Forelimb muscle (tissue), 1 donor: ENCODE results near the gene DPP6. TPM values are rescaled to one million over a fixed set of nuclear protein-coding genes. Genes with fewer than 3 reads are reported as not detected.
"Not testable (repeated sequence)": the region's sequence is repeated elsewhere in the genome, so short reads cannot be mapped to it uniquely, and the experiment has no call there.

Experiments used
- DNase-seq: peaks from one replicate; pipeline ENCODE4 v3.0.0-alpha.2; 2013; ENCODE audit warnings: low read depth
- polyA plus RNA-seq: library from polyadenylated mRNA; unstranded; fragments of 120-200 nt; gene quantifications from one replicate; pipeline ENCODE4 v1.2.1, GENCODE V29; 2013; ENCODE audit not compliant: insufficient read length

The DPP6 gene
- polyA plus RNA-seq, 1 donor, result 3.2 TPM

DNA sequence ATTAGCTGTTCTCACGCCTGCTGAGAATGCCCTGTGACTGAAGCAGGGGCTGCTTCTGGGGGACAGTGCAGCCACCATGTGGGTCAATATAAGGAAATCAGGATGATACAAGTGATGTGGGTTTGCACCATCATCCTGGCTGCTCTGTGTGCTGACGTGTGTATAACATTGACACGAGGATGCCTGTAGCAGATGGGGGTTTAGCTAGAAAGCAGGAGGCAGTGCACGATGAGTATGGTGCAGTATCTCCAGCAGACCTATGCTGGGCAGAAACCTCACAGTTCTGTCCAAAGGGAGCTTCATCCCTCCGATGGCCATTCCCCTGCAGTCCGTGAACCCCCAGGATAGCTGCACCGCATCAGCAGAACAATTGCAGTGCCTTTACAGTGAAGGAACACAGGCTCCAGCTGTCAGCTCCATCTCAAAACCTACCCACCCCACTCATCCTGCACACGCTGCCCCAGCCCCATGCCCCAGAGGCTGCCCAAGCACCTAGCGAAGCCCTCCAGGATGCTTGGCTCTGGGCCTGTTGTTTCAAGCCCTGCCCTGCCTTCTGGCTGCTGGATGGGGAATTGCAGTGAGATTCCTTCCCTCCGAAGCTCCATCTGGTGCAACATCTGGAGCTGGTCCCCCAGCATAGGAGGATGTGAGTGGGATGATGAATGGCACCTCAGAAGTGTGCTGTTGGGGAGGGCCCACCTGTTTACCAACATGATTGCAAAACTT is 96.8 kb downstream of the DPP6 start:
- not testable (repeated sequence) for DNase-seq

DNA sequence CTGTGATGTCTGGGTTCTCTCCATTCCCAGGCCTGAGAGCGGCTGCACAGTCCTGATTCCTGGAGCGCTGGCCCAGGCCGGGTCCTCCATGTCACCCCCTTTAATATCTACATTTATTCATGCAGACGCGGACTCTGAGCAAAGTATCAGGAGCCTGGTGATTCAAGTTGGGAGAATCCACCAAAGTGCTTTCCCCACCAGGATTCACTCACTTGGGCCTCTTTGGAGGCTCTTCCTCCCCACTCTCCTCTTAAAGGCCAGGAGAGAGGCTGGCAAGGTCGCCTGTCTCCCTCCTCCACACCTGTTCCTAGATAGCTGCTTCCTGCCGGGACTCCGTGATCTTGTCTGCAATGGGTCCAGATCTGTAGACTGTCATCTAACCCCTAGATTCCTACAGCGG is 98.5 kb downstream of the DPP6 start:
- not testable (repeated sequence) for DNase-seq

DNA sequence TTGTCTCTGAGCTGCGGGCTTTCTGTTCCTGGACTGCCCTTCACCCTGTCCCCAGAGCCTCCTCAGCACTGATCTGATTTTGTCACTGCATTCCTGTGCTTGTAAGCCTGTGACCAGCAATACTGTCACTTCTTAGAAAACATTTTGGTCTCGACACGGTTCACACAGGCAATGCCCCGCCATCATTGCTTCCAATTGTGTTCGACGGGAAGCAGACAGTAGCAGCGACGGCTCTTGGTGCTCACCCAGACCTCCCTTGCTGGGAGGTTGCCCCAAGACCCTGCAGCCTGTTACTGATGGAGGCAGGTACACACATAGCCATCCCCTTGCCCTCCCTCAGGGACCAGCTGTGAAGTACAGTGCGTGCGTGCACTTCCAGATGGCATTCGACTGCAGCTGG is 99.1 kb downstream of the DPP6 start:
- DNase-seq, result not testable (repeated sequence)

DNA sequence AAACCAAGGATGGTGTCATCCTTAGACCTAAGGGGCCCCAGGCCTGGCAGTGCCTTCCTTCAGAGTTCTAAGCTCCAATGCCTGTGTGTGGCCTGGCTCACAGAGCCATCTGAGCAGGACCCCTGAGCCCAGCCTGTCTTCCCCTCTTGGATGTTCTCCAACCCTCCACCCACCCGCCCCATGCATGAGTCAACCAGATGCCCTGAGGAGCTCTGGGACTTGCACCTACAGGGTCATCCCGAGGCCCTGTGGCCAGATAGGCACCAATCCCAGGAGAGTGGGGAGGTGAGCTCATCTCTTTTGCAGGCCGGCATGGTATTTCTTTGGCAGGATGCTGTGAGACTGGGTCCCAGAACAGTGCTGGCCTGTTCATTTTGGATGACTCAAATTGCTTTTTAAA is 103.7 kb downstream of the DPP6 start:
- not testable (repeated sequence) for DNase-seq

DNA sequence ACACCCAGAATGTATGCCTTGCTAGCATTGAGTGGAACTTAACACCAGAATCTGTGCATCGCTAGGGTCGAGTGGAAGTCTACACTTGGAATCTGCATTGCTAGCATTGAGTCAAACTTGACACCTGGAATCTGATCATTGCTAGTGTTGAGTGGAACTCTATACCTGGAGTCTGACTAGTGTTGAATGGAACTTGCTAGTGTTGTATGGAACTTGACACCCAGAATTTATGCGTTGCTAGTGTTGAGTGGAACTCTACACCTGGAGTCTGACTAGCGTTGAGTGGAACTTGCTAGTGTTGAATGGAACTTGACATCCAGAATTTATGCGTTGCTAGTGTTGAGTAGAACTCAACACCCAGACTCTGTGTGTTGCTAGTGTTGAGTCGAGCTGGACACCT is 110.7 kb downstream of the DPP6 start:
- not testable (repeated sequence) for DNase-seq

DNA sequence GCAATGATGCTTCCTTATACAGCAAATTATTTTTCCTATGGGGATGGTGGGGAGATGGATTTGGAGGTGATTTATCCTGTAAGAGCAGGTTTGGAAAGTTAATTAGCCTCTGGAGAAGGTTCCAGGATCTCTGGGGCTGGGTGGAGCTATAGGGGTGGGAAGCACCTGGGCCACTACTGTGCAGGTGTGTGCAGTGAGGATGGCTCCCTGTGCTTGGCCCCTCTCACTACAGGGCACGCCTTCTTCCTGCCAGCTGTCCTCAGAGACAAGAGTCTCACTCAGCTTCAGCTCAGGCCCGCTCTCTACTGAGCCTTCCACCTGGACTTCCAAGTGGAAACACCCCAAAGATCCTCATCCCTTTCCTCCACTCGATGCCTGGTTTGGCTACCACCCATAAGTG is 111.4 kb downstream of the DPP6 start:
- not testable (repeated sequence) for DNase-seq

DNA sequence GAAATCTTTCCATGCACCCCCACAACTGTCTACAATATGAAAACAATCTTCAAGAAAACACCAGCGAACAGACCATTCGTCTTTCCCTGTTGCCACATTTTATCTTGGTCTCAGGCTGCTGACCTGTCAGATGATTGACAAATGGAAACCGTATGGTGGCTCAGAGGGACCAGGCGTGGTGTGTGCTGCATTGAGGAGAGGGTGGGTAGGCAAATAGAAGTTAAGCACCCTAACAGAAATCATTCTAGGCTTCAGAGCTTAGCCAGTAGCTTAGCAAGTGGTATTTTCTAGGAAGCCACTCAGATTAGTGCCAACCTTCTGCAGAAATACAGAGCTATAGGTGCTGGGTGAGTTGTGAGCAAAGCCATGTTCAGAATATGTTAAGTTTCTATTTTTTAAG is 114.9 kb downstream of the DPP6 start:
- no peak for DNase-seq

DNA sequence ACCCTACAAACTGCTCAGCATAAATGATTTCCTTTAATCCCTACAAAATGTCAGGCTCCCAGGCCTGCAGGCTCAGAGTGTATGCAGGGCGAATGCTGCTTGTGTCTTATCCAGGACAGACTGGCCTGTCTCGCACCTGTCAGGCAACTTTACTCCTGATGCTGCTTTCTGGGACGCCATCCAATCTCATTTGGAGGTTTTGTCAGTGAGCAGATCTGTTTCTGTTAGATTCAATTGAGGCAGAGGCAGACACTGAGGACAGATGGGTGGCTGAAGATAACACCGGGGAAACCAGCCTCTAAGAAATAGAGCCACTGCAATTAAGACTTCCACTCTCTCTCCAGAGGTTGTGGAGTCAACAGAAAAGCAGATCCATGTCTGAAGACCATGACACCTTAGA is 115.6 kb downstream of the DPP6 start:
- DNase-seq, result no peak

DNA sequence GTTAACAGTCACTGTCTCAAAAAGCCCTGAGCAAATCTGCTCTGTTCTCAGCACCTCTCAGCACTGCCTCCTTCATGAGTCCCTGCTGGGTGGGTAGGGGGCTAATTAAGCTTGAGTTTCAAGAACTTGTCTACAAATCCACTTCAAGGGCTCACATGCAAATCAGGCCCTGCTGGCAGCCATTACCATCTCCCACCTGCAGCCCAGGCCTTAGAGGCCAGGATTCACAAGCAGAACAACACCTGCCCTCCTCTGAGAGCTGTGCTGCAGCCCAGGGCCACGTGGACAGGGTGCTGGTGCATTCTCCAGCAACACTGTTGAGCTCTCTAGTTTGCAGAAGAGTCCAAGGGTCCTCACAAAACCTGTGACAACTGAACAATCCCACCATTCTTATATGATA is 119.2 kb downstream of the DPP6 start:
- no peak for DNase-seq

DNA sequence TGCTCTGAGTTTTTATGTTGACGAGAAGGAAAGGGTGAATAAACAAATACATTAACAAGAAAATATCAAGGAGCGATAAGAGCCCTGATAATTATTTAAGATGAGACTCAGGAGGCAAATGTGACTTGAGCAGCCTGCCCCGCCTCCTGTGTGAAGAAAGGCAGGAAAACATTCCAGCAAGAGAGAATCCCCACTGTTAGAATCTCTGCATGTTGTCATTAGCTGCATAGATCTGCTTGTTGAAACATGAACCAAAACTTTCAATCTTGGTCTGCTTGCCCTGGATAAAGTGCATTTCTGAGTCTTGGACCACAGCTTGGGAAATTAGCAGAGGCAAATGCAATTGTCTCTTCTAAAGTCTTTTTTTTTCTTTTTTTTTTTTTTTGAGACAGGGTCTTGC is 120.0 kb downstream of the DPP6 start:
- DNase-seq, result no peak

DNA sequence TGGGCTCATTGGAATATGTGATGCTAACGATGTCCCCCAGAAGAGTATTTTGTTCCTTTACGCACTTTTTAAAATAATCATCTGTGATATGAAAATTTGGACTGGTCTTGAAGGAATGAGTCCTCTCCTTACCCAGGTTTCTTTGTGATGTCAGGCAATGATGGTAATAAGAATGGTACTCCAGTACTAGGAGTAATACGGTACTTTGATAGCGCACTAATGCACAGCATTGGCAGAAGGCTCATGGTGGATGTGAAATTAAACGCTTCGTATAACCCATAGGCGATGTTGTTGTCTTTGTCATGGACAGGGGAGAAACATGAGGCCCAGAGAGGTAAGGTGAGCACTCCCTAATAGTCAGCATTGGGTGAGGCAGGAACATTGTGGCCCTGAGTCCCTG is 125.4 kb downstream of the DPP6 start:
- DNase-seq, result no peak

DNA sequence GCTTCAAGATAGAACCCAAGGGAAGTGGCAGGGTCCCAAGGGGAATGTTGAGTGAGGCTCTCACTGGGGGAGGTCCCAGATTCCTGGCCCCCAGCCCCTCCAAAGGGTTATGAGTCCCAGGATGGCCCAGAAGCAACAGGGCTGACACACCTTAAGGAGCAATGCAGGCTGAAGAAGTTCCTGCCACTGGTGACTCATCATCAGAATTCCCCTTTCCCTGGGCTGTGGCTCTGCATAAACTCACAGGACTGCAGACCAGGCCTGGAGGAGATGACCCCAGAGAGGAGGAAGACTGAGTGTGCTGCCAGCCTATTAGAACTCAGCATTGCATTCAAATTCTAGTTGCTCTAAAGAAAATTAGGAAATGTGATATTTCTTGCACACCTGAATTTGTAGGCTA is 126.7 kb downstream of the DPP6 start:
- no peak for DNase-seq

DNA sequence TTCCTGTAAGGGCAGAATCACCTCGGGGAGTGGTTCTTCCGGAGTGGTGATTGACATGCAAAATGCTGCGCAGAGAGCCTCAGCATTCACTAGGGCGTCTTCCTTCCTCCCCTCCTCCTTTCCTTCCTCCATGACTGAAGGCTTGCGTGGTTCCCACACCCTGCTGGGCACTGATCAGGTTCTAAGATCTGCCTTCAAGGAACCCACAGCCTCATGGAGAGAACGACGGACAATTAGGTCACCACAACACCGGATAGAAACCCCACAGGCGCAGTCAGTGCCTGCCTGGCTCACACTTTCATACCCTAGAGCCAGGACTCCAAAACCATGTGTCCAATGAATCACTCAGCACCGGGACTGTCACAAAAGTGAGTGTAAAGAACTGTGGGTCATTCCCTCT is 131.3 kb downstream of the DPP6 start:
- no peak for DNase-seq

DNA sequence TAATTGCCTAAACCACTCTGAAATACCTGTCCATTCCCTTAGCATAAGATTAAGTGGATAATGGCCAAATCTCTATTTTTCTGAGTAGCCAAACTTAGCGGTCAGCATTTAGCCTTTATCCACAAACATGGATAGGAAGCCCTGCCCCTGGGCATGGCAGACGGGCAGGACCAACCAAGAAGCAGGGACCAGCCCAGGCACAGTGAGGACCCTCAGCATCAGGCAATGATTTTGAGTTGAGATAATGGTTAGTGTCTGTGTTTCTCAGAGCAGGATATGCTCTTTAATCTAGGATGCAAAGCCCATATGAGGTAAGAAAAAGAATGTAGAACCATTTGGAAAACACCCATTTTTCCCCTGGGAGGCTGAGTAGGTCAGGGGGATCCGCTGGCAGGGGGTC is 131.7 kb downstream of the DPP6 start:
- no peak for DNase-seq

DNA sequence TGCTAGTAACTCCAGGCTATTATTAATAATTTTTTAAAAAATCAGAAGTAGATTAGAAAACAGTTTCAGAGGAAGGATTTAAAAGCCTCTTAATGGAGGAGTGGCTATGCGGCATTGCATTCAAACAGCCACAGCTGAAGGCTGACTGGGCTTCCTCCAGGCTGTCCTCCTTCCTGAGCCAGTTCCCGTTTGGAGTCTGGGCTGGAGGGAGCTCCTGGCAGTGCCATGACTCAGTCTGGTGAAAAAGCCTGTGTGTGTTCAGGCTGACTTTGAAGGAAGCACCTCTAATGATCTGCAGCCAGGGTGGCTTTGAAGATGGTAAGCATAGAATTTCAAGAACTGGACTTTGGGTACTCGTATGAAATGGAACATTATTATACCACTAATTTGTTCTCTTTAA is 134.6 kb downstream of the DPP6 start:
- DNase-seq, result no peak

DNA sequence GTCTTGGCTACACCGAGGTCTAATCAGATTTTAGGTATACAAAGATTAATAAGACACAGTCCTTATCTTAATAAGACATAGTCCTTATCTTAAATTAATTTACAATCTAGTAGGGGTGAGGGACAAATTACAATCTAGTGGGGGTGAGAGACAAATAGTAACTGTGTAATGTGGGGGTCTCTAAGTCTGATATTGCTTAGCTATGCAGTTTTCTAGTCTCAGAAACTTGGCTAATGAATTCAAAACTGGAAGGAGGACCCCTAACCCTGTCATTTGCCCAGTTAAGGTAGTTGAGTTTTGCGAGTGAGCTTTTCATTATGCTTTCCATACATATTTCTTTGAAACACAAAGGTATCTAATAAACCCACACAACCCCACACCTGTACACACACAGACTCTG is 136.1 kb downstream of the DPP6 start:
- DNase-seq, result no peak

DNA sequence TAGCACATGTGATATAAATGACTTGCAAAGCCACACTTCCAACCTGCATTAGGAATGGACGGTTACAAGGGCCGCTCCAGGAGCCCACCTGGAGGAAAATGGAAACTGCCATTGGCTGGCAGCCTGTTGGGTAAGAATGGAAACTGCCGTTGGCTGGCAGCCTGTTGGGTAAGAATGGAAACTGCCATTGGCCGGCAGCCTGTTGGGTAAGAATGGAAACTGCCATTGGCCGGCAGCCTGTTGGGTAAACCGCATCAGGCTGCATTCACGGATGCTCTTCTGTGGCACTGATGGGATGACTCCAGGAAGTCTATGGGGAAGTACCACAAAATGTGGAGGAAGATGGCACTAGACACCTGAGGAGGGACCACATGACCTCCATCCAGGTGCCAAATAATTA is 143.1 kb downstream of the DPP6 start:
- no peak for DNase-seq

DNA sequence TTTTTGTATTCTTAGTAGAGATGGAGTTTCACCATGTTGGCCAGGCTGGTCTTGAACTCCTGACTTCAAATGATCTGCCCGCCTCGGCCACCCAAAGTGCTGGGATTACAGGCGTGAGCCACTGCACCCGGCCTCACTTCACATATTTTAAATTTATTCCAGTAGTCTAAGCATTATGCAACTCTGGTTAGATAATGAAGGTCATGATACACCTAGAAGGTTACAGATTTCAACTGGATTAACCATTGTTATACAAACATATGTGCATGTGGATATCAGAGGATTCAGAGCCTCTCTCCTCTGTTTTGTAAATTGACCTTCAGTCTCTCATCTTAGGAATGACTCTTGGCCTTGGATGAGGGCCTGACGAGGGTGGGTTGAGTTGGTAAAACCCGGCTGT is 146.3 kb downstream of the DPP6 start:
- no peak for DNase-seq

DNA sequence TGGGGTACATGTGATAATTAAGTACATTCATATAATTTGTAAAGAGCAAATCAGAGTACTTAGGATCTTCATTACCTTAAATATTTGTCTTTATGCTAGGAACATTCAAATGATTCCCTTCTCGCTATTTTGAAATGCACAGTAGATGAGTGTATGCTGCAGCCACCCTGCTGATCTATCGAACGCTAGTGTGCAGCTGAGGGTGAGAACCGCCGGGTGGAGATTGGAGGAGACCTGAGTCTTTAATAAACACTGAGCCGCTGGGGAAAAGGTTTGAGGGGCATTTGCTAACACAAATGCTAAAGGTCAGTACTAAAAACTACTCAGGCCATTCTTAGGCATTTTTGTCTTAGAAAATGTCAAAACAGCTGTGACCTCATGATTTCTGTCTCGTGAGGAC is 148.0 kb downstream of the DPP6 start:
- DNase-seq, result no peak

DNA sequence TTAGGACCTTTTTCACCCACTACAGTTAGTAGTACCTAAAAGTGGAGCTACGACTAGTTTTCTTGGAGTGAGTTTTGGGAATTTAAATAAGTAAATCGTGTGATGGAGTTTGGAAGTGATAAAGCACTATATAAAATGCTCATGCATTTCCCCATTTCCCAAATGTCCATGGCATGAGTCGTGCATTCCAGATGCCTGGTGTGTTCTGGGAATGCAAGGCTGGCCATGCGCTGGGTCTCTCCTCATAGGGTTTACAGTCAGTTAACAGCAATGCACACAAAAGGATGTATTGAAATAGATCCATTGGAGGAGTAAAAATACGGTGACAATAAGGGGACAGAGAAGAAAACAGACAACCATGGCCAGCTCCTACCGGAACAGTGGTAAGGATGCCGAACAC is 149.8 kb downstream of the DPP6 start:
- no peak for DNase-seq

DNA sequence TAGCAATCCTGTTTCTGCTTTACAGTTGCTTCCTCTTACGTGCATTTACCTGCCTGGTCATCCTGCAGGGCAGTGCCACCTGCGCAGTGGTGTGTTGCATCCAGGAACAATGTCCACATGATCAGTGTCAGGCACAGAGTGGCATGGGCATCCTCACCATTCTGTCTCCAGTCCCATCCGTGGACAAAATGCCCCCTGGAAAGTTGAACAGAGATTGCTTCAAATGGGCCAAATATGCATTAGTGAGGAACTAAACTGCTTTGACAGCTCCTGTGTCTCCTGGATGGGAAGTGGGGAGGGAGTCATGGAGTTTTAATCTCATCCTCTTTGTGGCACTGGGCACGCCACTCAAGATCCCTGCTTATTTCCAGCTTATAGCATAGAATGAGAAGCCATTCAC is 151.8 kb downstream of the DPP6 start:
- DNase-seq, result no peak

DNA sequence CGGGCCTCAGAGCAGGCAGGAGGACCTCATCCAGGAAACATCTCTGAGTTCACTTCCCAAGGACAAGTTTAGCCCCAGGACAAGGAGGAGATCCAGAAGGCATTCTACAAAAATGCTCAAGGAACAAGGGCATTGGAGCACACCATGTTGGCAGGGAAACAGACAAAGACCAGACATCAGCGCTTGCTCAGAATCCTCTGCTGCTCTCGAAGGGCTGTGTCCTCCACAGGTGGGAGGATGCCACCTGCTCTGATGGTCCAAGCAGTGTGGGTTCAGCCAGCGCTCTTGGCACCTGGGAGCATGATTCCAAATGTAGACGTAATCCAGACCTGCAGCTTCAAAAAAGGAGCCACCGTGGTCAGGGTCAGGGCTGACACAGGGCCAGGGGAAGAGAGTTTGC is 160.7 kb downstream of the DPP6 start:
- no peak for DNase-seq

DNA sequence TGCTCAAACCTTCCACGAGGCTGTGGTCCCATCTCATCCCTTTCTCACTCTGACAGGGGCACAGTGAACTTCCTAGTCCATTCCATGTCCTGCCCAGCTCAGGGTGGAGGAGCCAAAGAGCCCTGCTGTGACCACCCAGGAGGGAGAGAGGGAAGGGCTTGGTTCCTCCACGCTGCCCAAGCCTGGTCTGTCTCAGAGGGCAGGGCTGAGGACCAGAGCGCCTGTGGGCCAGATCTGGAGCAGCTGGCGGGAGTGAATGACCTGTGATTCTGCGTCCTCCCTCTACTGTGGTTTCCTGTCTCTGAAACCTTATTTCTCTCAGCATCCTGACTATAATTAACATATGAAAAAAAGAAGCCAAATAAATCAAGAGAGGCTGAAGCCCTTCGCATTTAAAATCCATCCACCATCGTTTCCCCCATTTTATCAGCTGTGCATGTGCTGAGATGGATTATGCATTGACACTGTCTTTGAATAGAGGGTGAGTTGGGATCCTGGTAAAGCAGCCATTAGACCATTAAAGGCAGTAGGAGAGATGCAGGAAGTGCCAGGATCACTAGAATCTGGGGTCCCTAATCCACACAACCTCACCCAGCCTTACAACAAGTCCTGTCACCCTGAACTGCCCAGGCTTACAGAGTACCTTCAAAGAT is 165.6 kb downstream of the DPP6 start:
- no peak for DNase-seq

DNA sequence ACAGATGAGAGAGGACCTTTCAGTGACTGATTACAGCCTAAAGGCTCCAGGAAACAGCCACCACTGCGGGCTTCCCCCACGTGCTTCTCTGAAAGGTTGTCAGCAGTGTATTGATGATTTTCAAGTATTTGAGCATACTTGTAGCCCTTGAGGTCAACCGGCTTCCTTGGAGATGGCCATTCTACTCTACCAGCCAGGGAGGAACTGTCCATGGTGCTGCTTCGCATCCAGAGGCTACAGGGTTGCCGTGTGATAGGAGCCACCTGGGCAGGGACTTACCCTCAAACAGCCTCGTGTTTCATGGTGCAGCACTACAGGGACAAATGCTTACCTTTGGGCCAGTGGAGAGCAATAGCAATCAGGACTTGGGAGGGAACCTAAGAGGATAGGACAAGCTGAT is 179.5 kb downstream of the DPP6 start:
- DNase-seq, result no peak
